Measurements from ENCODE around the gene KLK11. TPM values are rescaled to one million over a fixed set of nuclear protein-coding genes. Genes with fewer than 3 reads are reported as not detected.

Gene KLK11
- polyA plus RNA-seq, 3 donors: not detected

- H3K36me3 Mint-ChIP-seq: no peaks in the 10 kb centered on the region
- no CpG with 5 or more reads among the region's 4 CpGs for WGBS (ENCODE audit: insufficient coverage)
- DNase-seq: no peak
These were observed 44.6 kb upstream of the KLK11 start for GRCh38 chr19:51071095-51071405.

GRCh38 chr19:51070334-51071094, 44.1 kb upstream of the KLK11 start:
- Mint-ChIP-seq H3K4me1 (no peaks in the 10 kb centered on the region), H3K27me3 (ENCODE audit: low read depth in 3 of 3) (peaks cover 16 to 31% (median 24%) of the 10 kb centered on the region in 3 donors), H3K27ac (no peak overlapping the region), H3K9me3 (peaks cover 0 to 18% (median 10%) of the 10 kb centered on the region in 7 donors), H3K36me3 (no peaks in the 10 kb centered on the region), H3K4me3 (peak overlapping the region in 1 of 2 donors; percentile 22)
- no peaks in the 10 kb centered on the region for H4K20me1 ChIP-seq (ENCODE audit: insufficient read depth, low read length)
- DNase-seq: no peak
- no peak overlapping the region for H3K9ac ChIP-seq (ENCODE audit: insufficient read depth, low read length, poor library complexity, severe bottlenecking)
- H3K4me2 ChIP-seq (replicated peaks; ENCODE audit: extremely low read depth, low read length, poor library complexity, severe bottlenecking): no peak overlapping the region
- no peak for TF ChIP-seq CTCF (IDR thresholded peaks at IDR 0.05)
- no peaks in the 10 kb centered on the region for H3K36me3 ChIP-seq (replicated peaks in 1 of 2; ENCODE audit: control insufficient read depth in 1 of 2, insufficient read depth in 2 of 2, low read length in 2 of 2)
- H3K4me3 ChIP-seq (replicated peaks in 1 of 3; ENCODE audit: low read depth in 2 of 3, low read length in 3 of 3): no peak overlapping the region
- WGBS (ENCODE audit: insufficient coverage): 93% methylated on average over 3 of the region's 5 CpGs
- H3K4me1 ChIP-seq (ENCODE audit: control insufficient read depth in 1 of 2, insufficient read depth in 2 of 2, low read length in 2 of 2): no peaks in the 10 kb centered on the region
- H2AFZ ChIP-seq (ENCODE audit: insufficient read depth, low read depth, low read length, poor library complexity, severe bottlenecking): no peak overlapping the region
- H3K9me3 ChIP-seq (replicated peaks in 1 of 2; ENCODE audit: control insufficient read depth in 1 of 2, insufficient read depth in 1 of 2, low read length in 2 of 2): peaks cover 0 to 12% of the 10 kb centered on the region in 2 donors
- peaks cover 11 to 14% of the 10 kb centered on the region in 2 donors for H3K27me3 ChIP-seq (ENCODE audit: control insufficient read depth in 2 of 2, insufficient read depth in 2 of 2, low read length in 2 of 2)
- no peak overlapping the region for H3K27ac ChIP-seq (ENCODE audit: low read depth in 1 of 2, low read length in 2 of 2)
- intact Hi-C loops (cut with micrococcal nuclease): no loop called here
- no peaks in the 10 kb centered on the region for H3K79me2 ChIP-seq (ENCODE audit: insufficient read depth, low read length)

More at GRCh38 chr19:51071095-51071405, 44.6 kb upstream of the KLK11 start:
- H3K79me2 ChIP-seq (ENCODE audit: insufficient read depth, low read length): no peaks in the 10 kb centered on the region
- H3K27ac ChIP-seq (ENCODE audit: low read depth in 1 of 2, low read length in 2 of 2): no peak overlapping the region
- H3K4me2 ChIP-seq (replicated peaks; ENCODE audit: extremely low read depth, low read length, poor library complexity, severe bottlenecking): no peak overlapping the region
- no peaks in the 10 kb centered on the region for H3K36me3 ChIP-seq (replicated peaks in 1 of 2; ENCODE audit: control insufficient read depth in 1 of 2, insufficient read depth in 2 of 2, low read length in 2 of 2)
- H3K4me1 ChIP-seq (ENCODE audit: control insufficient read depth in 1 of 2, insufficient read depth in 2 of 2, low read length in 2 of 2): no peaks in the 10 kb centered on the region
- no peak overlapping the region for H3K4me3 ChIP-seq (replicated peaks in 1 of 3; ENCODE audit: low read depth in 2 of 3, low read length in 3 of 3)
- no peak overlapping the region for H3K27ac Mint-ChIP-seq
- peaks cover 11 to 25% (median 20%) of the 10 kb centered on the region in 3 donors for H3K27me3 Mint-ChIP-seq (ENCODE audit: low read depth in 3 of 3)
- H2AFZ ChIP-seq (ENCODE audit: insufficient read depth, low read depth, low read length, poor library complexity, severe bottlenecking): no peak overlapping the region
- intact Hi-C loops (cut with micrococcal nuclease): no loop called here
- no peak for TF ChIP-seq CTCF (IDR thresholded peaks at IDR 0.05)
- no peak overlapping the region for H3K9ac ChIP-seq (ENCODE audit: insufficient read depth, low read length, poor library complexity, severe bottlenecking)
- no peaks in the 10 kb centered on the region for H4K20me1 ChIP-seq (ENCODE audit: insufficient read depth, low read length)
- H3K4me1 Mint-ChIP-seq: no peaks in the 10 kb centered on the region
- H3K4me3 Mint-ChIP-seq: no peak overlapping the region
- peaks cover 0 to 12% of the 10 kb centered on the region in 2 donors for H3K9me3 ChIP-seq (replicated peaks in 1 of 2; ENCODE audit: control insufficient read depth in 1 of 2, insufficient read depth in 1 of 2, low read length in 2 of 2)
- peaks cover 0 to 17% (median 10%) of the 10 kb centered on the region in 7 donors for H3K9me3 Mint-ChIP-seq
- peaks cover 7 to 9% of the 10 kb centered on the region in 2 donors for H3K27me3 ChIP-seq (ENCODE audit: control insufficient read depth in 2 of 2, insufficient read depth in 2 of 2, low read length in 2 of 2)
